HCT116 (cell line): ENCODE measurements around the gene CD68. TPM values are rescaled to one million over a fixed set of nuclear protein-coding genes. Genes with fewer than 3 reads are reported as not detected.

Experiments used
- ATAC-seq: fragments of 200-7000 bp; cut with Tn5 transposase; 2 replicates; pipeline ENCODE4 v1.9.1; 2020; ENCODE audit warnings: mild to moderate bottlenecking, moderate library complexity
- BruUV-seq: library from RNA; stranded (reverse); fragments of 400-500 nt; replicated peaks from 2 replicates; lab custom pipeline; 2021; lab: Mats Ljungman, UMichigan
- CTCF ChIA-PET: fragments of 300-600 bp; sonication (Branson Sonifier 250); formaldehyde crosslinking; loops from one replicate; lab custom pipeline; 2021; ENCODE audit warnings: antibody characterized with exemption; lab: Charles Lee
- POLR2A ChIA-PET: fragments of 300-600, 350-600 bp; sonication (Branson Sonifier 250); formaldehyde crosslinking; loops from one replicate; lab custom pipeline; 2021; ENCODE audit warnings: antibody characterized with exemption; lab: Charles Lee
- RAD21 ChIA-PET, 2 experiments: fragments of 300-600 bp; sonication (Branson Sonifier 250); formaldehyde crosslinking; loops; one replicate each; lab custom pipeline; 2023; ENCODE audit warnings: low total read pairs in 2 of 2; ENCODE audit not compliant: uncharacterized antibody in 2 of 2, unreplicated experiment in 2 of 2, low non-redundant PET in 1 of 2; lab: Charles Lee
- DNase-seq: peaks from one replicate; pipeline ENCODE4 v3.0.0-alpha.2; 2010; ENCODE audit warnings: low read depth, low spot score
- H2AFZ ChIP-seq: fragments of 200-600 bp; shearing (Covaris generic), sonication (generic); 2 replicates; pipeline ENCODE4 v1.6.1; 2017; ENCODE audit warnings: low read depth, mixed run types, mixed read lengths, antibody characterized with exemption, low read length; ENCODE audit not compliant: poor library complexity, severe bottlenecking
- H3K27ac ChIP-seq: 2 replicates; pipeline ENCODE4 v1.5.1; 2012; ENCODE audit warnings: low read depth, low read length
- H3K27me3 ChIP-seq: fragments of 200-600 bp; sonication (generic); 2 replicates; pipeline ENCODE4 v1.6.1; 2016; ENCODE audit warnings: mixed run types, low read length, mixed read lengths; ENCODE audit not compliant: insufficient read depth
- H3K36me3 ChIP-seq, 2 experiments: fragments of 200-500 bp in 1 of 2; fragments of 200-600 bp in 1 of 2; sonication (Bioruptor generic) in 1 of 2; sonication (generic) in 1 of 2; 2 replicates each; pipeline versions ENCODE4 v1.5.1 to v1.6.1; 2014 to 2016; ENCODE audit warnings: low read length in 2 of 2, inconsistent platforms in 1 of 2, mixed read lengths in 1 of 2, mixed run types in 1 of 2; ENCODE audit not compliant: insufficient read depth in 2 of 2, control insufficient read depth in 1 of 2
- H3K4me1 ChIP-seq, 2 experiments: fragments of 200-600 bp in 1 of 2; sonication (generic) in 1 of 2; 2 replicates each; pipeline versions ENCODE4 v1.5.1 to v1.6.1; 2012 to 2017; ENCODE audit warnings: low read length in 2 of 2, inconsistent platforms in 1 of 2, mild to moderate bottlenecking in 1 of 2, mixed read lengths in 1 of 2, mixed run types in 1 of 2, moderate library complexity in 1 of 2; ENCODE audit not compliant: insufficient read depth in 2 of 2, control insufficient read depth in 1 of 2
- H3K4me2 ChIP-seq: fragments of 200-600 bp; sonication (generic); 2 replicates; pipeline ENCODE4 v1.6.1; 2017; ENCODE audit warnings: mixed run types, low read length, mixed read lengths
- H3K4me3 ChIP-seq, 2 experiments: fragments of 200-600 bp in 1 of 2; sonication (generic) in 1 of 2; replicated peaks in 1 of 2; 2 replicates each; pipeline ENCODE4 v1.5.1; 2011 to 2016; ENCODE audit warnings: low read length in 2 of 2, control low read depth in 1 of 2, low read depth in 1 of 2, mild to moderate bottlenecking in 1 of 2, mixed read lengths in 1 of 2, mixed run types in 1 of 2
- H3K79me2 ChIP-seq: fragments of 200-600 bp; sonication (generic); 2 replicates; pipeline ENCODE4 v1.6.1; 2017; ENCODE audit warnings: mild to moderate bottlenecking, mixed run types, low read length, moderate library complexity, mixed read lengths; ENCODE audit not compliant: insufficient read depth
- H3K9ac ChIP-seq: fragments of 200-600 bp; sonication (generic); 2 replicates; pipeline ENCODE4 v1.6.1; 2016; ENCODE audit warnings: low read length, mixed read lengths
- H3K9me2 ChIP-seq: fragments of 200-600 bp; sonication (generic), shearing (Covaris generic); 2 replicates; pipeline ENCODE4 v1.6.1; 2017; ENCODE audit warnings: mixed run types, mild to moderate bottlenecking, moderate library complexity; ENCODE audit not compliant: insufficient read depth
- H3K9me3 ChIP-seq, 2 experiments: fragments of 200-500 bp in 1 of 2; fragments of 200-600 bp in 1 of 2; sonication (Bioruptor generic) in 1 of 2; sonication (generic) in 1 of 2; 2 replicates each; pipeline ENCODE4 v1.6.1; 2014 to 2017; ENCODE audit warnings: low read length in 2 of 2, mixed read lengths in 2 of 2, inconsistent platforms in 1 of 2, low read depth in 1 of 2, mild to moderate bottlenecking in 1 of 2, mixed run types in 1 of 2, moderate library complexity in 1 of 2; ENCODE audit not compliant: control insufficient read depth in 1 of 2, insufficient read depth in 1 of 2
- H4K20me1 ChIP-seq: fragments of 200-600 bp; sonication (generic), shearing (Covaris generic); 2 replicates; pipeline ENCODE4 v1.6.1; 2017; ENCODE audit warnings: mixed run types, mild to moderate bottlenecking, moderate library complexity; ENCODE audit not compliant: insufficient read depth
- SRF ChIP-seq: IDR thresholded peaks from 2 replicates; pipeline ENCODE4 v1.6.1; 2012; ENCODE audit warnings: low read depth
- ZBTB33 ChIP-seq: IDR thresholded peaks from 2 replicates; pipeline ENCODE4 v1.6.1; 2011; ENCODE audit warnings: mild to moderate bottlenecking, low read length, moderate library complexity; ENCODE audit not compliant: insufficient replicate concordance; ENCODE audit errors: extremely low read depth
- intact Hi-C: fragments of 100-400 bp; cut with micrococcal nuclease; formaldehyde crosslinking; loops from 2 replicates; pipeline ENCODE4 v1.10.0; 2022
- total RNA-seq: library from RNA; stranded (reverse); gene quantifications from one replicate; pipeline ENCODE4 v1.2.1, GENCODE V29; 2021; ENCODE audit not compliant: unreplicated experiment
- TF ChIP-seq, protein P1 (sequence below), 3 experiments: fragments of 200-600 bp in 1 of 3; sonication (generic) in 1 of 3; IDR thresholded peaks in 2 of 3; conservative IDR thresholded peaks in 1 of 3; 2 replicates each; pipeline ENCODE4 v1.5.1; 2012 to 2017; ENCODE audit warnings: low read depth in 2 of 3, low read length in 2 of 3, antibody characterized with exemption in 1 of 3, borderline replicate concordance in 1 of 3, control low read depth in 1 of 3, mild to moderate bottlenecking in 1 of 3, mixed read lengths in 1 of 3, mixed run types in 1 of 3, moderate library complexity in 1 of 3; ENCODE audit not compliant: insufficient read depth in 1 of 3

The CD68 gene
- total RNA-seq, 1 experiment from 2014 or later, result 7.0 TPM

DNA sequence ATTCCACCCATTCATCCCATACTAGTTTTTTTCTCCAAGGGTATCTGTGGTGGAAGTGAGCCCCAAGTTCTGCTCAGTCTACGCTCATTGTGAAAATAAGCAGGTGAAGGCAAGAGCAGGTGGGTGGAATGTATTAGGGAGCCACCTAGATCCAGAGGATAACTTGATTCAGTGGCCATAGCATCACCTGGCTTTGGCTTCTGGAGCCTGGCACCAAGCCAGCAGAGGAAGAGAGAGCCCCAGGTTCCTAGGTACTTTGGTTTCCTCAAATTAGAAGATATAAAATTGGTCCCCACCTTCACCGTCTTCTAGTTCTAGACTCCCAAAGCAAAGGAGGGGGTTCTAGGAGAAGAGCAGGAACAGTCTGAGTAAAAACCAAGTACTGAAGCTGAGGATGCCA lies 31.2 kb downstream of the CD68 start:
- Histone ChIP-seq H3K27me3 (no peaks in the 10 kb centered on the region), H3K27ac (no peak overlapping the region), H3K36me3 (peaks cover 12 to 26% of the 10 kb centered on the region in 2 experiments), H3K4me3 (no peak overlapping the region), H3K9me3 (no peaks in the 10 kb centered on the region), H3K4me2 (no peak overlapping the region), H3K9ac (no peak overlapping the region), H4K20me1 (0 out of 2 replicates have a peak, but pooled peaks cover 3% of the 10 kb centered on the region), H3K9me2 (no peaks in the 10 kb centered on the region), H3K4me1 (peaks cover 10 to 18% of the 10 kb centered on the region in 2 experiments), H3K79me2 (peaks cover 83% of the 10 kb centered on the region), H2AFZ (no peak overlapping the region)
- DNase-seq (no peak), ATAC-seq (no peak)
- RAD21 ChIA-PET, result no interaction called here
- TF ChIP-seq, protein P1, sequence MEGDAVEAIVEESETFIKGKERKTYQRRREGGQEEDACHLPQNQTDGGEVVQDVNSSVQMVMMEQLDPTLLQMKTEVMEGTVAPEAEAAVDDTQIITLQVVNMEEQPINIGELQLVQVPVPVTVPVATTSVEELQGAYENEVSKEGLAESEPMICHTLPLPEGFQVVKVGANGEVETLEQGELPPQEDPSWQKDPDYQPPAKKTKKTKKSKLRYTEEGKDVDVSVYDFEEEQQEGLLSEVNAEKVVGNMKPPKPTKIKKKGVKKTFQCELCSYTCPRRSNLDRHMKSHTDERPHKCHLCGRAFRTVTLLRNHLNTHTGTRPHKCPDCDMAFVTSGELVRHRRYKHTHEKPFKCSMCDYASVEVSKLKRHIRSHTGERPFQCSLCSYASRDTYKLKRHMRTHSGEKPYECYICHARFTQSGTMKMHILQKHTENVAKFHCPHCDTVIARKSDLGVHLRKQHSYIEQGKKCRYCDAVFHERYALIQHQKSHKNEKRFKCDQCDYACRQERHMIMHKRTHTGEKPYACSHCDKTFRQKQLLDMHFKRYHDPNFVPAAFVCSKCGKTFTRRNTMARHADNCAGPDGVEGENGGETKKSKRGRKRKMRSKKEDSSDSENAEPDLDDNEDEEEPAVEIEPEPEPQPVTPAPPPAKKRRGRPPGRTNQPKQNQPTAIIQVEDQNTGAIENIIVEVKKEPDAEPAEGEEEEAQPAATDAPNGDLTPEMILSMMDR (IDR thresholded peaks at IDR 0.05 in 2 of 3, conservative IDR thresholded peaks at IDR 0.05 in 1 of 3; ENCODE audit: borderline replicate concordance in 1 of 3, insufficient read depth in 1 of 3, low read depth in 2 of 3, low read length in 2 of 3), result no peak
- no peak for TF ChIP-seq SRF
- POLR2A ChIA-PET, result interaction anchor here (1.0 kb wide), 1 partner anchor 75 kb away, joined by 4 read pairs; no protein-coding TSS in a partner anchor
- intact Hi-C loops, result no loop called here
- CTCF ChIA-PET, result no interaction called here
- BruUV-seq, result no TSS peak

DNA sequence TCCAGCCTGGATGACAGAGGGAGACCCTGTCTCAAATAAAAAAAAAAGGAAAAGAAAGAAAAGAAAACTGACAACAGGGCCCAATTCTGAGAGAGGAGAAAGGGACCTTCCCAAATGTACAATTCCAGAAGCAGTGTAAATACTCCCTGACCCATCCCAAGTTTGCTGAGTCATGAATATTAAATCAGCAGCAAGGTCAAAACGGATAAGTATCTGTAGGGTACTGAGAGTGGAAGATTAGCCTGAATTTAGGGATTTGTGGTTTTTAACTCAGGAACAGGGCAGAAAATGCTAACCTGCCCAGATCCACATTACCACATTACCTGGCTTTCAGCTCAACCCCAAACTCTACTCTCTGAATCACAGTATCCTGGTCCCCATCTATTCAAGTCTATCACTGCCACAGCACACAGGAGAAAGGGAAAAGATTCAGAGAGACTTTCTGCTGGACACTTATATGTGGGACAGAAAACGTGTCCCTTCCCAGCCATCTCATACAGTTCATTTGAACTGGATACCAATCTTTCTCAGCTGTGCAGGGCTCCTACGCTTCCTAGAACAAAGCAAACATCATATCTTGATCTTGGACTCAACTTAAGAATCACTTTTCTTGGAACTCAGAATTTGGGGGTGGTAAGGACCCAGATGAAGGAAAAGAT lies 32.3 kb downstream of the CD68 start:
- Histone ChIP-seq H3K27me3 (no peaks in the 10 kb centered on the region), H3K27ac (no peak overlapping the region), H3K4me1 (peaks cover 12 to 22% of the 10 kb centered on the region in 2 experiments), H3K4me3 (no peak overlapping the region), H3K9me2 (no peaks in the 10 kb centered on the region), H3K36me3 (peaks cover 7 to 17% of the 10 kb centered on the region in 2 experiments), H2AFZ (no peak overlapping the region), H3K9ac (no peak overlapping the region), H4K20me1 (0 out of 2 replicates have a peak, but pooled peaks cover 3% of the 10 kb centered on the region), H3K79me2 (peaks cover 73% of the 10 kb centered on the region), H3K9me3 (no peaks in the 10 kb centered on the region), H3K4me2 (no peak overlapping the region)
- intact Hi-C loops, result no loop called here
- no peak for TF ChIP-seq ZBTB33
- ATAC-seq (no peak), DNase-seq (no peak)
- BruUV-seq, result no TSS peak
- ChIA-PET CTCF (no interaction called here), RAD21 (no interaction called here), POLR2A (no interaction called here)
